HG03135 (cell line): Measurements from ENCODE around the gene C1orf198.

Experiments used
- ATAC-seq: cut with Tn5 transposase; IDR thresholded peaks from one replicate; pipeline ENCODE4 v1.9.1; 2021; ENCODE audit warnings: mild to moderate bottlenecking, moderate library complexity; ENCODE audit not compliant: unreplicated experiment

C1orf198 gene

GRCh38 chr1:230814949-230815692 is 53.2 kb downstream of the C1orf198 start:
- ATAC-seq: no peak

GRCh38 chr1:230812568-230812967 is 55.8 kb downstream of the C1orf198 start:
- no peak for ATAC-seq

GRCh38 chr1:230809256-230809990 is 58.9 kb downstream of the C1orf198 start:
- no peak for ATAC-seq

- ATAC-seq: no peak
Measured at GRCh38 chr1:230808281-230808872, 59.9 kb downstream of the C1orf198 start.

- ATAC-seq: no peak
Measured at GRCh38 chr1:230807561-230808280, 60.6 kb downstream of the C1orf198 start.

GRCh38 chr1:230807029-230807428 is 61.3 kb downstream of the C1orf198 start:
- no peak for ATAC-seq

- no peak for ATAC-seq
Measured at GRCh38 chr1:230806552-230806951, 61.8 kb downstream of the C1orf198 start.

GRCh38 chr1:230804396-230804795 is 63.9 kb downstream of the C1orf198 start:
- no peak for ATAC-seq

- ATAC-seq: no peak
Measured at GRCh38 chr1:230800891-230801840, 67.2 kb downstream of the C1orf198 start.

- no peak for ATAC-seq
Measured at GRCh38 chr1:230798491-230798890, 69.8 kb downstream of the C1orf198 start.

- ATAC-seq: no peak
Measured at GRCh38 chr1:230797942-230798365, 70.4 kb downstream of the C1orf198 start.

GRCh38 chr1:230797376-230797920 is 70.9 kb downstream of the C1orf198 start:
- ATAC-seq: no peak

GRCh38 chr1:230796626-230797025 is 71.7 kb downstream of the C1orf198 start:
- ATAC-seq: no peak

- no peak for ATAC-seq
Measured at GRCh38 chr1:230794871-230795605, 73.3 kb downstream of the C1orf198 start.

- no peak for ATAC-seq
Measured at GRCh38 chr1:230794431-230794830, 73.9 kb downstream of the C1orf198 start.

GRCh38 chr1:230793463-230793745 is 74.9 kb downstream of the C1orf198 start:
- ATAC-seq: no peak

GRCh38 chr1:230792691-230793462 is 75.4 kb downstream of the C1orf198 start:
- no peak for ATAC-seq

GRCh38 chr1:230791986-230792564 is 76.2 kb downstream of the C1orf198 start:
- ATAC-seq: no peak
